T-helper 1 cell (primary cell): ENCODE results near the gene LKAAEAR1.

Experiments
- DNase-seq, 5 donors: peaks; one replicate each; pipeline ENCODE4 v3.0.0-alpha.2; 2012 to 2020

Gene LKAAEAR1

DNA sequence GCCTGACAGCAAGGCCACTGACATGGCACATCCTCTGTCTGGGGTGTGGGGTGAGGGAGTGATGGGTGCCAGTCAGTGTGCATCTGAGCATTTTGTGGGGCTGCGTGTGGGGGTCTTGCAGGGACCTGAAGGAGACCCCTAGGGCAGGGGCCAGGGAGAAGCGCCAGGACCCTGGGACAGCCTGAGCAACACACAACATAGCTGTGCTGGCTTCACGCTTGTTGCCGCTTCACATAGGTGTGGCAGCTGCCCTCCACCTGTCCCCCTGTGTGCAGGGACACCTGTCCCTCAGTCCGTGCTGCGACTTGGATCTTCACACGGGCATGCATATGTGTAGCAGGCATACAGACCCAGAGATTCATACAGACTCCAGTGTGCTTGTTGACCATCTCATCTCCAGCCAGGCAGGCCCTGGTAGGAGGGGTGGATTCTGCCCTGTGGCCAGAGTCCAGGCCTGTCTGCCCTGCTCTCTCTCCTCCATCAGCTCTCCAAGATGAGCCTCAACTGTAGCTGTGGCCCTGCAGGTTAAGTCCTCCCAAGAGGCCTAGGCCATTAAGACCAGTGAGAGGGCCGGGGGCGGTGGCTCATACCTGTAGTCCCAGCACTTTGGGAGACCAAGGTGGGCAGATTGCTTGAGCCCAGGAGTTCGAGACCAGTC lies 26.3 kb upstream of the LKAAEAR1 start:
- no peak for DNase-seq

DNA sequence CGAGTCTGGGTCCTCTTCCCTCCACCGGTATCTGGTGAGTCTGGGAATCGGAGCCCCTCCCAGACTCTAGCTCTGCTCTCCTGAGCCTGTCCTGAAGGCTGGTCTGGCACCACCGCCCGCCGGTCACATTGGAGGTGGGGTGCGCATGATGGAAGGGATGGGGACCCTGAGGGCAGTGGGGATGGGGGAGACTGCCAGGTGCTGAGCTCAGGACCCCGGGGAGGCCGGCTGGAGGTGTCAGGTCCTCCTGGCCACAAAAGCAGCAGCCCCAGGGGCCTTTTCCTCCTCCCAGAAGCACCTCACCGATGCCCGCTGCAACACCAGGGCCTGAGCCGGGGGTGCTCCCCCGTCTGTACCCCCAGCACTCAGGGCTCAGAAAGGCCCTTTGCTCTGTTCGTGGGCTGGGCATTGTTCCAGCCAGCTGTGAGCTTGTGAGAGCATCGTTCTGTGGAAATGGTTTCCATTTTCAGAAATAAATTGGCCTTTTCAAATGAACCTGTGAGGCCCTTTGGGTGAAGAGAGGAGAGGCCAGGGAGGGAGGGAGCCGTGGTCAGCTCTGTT lies 25.7 kb upstream of the LKAAEAR1 start:
- DNase-seq, result no peak

DNA sequence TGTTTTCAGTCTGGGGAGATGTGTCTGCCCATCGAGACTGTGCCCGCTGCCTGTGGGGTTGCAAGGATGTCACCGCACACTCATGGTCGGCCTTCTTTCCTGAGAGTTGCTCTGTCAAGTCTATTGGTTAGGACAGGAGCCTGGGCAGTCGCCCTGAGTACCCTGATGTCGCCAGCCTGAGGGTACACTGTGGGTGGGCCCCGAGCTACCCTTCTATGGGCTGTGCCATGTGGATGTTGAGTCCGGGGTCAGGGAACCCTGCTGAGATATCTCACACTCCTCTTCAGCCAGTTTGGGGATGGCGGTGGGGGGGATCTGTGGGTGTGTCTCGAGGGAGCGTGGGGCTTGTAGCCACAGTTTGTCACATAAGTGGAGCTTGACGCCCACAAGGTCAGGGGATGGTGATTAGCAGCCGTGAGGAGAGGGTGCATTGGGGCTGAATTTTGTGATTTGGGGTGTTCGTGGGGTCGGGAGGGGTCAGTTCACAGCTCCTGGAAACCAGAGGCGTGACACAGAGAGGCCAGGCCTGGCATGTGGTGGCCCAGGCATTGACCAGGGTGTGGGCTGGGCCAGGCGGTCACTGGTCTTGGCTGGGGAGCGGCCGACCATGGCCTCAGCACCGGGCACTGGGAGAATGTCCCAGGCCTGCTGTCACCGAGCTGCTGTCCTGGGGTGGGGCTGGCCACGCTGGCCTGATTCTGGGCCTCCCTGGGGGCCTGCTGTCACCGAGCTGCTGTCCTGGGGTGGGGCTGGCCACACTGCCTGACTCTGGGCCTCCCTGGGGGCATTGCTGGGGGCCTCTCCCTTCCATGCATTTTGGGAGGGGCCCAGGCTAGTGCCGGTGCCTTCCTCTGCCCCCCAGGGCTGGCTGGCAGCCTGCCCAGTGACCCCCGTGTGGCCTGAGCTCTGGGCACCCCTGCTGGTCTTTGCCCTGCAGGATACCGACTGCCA lies 24.8 kb upstream of the LKAAEAR1 start:
- DNase-seq, result no peak

DNA sequence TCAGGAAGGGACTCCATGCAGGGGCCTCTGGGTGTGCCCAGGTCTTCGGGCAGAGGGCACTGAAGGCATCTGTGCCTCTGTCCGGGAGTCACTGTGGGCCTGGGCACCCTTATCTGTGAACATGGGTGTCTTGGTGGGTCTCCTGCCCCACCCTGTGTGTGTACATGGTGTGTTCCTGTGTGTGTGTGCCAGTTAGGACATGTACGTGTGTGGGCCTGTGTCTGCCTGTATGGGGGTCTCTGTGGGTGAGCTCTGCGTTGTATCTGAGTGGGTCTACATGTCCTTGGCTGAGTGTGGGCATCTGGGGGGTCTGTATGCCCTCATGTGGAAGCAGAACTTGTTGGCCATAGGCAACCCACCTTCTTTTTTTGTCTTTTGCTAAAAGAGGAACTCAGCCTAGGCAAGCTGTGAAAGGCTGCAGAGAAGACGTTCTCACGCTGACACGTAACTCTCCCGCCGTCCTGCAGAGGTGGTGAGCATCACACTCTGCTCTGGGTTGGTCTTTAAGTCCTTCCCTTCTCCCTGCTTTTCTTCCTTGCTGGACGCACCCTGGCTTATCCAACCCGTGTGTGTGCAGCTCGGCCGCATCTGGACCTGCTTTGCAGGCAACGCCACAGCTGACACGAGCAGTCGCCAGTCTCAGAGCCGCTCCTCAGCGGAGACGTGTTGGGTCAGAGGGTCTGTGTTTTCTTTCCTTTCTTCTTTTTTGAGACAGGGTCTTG lies 23.7 kb upstream of the LKAAEAR1 start:
- DNase-seq, result no peak

DNA sequence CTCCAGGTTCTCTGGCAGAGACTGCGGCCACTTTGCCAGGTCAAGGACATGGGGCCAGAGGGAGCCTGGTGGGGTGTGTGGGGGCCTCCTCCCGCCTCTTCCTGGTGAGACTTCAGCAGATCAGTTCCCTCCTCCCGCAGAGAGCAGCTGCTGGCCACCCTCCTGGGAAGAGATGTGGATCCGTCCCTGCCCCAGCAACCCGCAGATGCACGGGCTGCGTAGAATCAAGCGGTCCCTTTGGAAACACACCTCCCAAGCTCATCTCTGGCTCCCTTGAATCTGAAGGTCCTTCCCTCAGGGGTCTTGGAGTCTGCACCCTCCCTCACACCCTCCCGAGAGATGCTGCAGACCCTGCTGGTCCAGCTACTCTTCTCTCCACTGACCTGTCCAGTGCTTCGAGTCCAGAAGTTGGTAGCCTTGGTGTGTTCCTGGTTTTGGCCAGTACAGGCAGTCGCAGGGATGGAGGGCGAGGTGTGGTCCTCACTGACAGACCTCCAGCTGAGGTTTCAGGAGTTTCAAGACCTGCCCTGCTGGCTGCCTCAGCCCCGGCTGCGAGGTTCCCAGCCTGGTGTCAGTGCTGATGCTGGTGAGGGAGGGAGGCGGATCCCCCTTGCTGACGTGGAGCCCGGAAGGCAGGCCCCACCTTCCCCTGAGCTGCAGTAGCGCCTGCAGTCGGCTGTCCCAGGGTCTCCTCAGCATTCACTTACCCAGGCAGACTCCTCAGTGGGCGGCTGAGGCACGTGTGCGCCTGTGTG lies 23.0 kb upstream of the LKAAEAR1 start, which contains the start of gene NPBWR2:
NPBWR2 (minus strand) TSS at position 585 of the 755 bp plus-strand sequence. CDS start 734 bp downstream, outside the sequence.
- DNase-seq, result no peak

DNA sequence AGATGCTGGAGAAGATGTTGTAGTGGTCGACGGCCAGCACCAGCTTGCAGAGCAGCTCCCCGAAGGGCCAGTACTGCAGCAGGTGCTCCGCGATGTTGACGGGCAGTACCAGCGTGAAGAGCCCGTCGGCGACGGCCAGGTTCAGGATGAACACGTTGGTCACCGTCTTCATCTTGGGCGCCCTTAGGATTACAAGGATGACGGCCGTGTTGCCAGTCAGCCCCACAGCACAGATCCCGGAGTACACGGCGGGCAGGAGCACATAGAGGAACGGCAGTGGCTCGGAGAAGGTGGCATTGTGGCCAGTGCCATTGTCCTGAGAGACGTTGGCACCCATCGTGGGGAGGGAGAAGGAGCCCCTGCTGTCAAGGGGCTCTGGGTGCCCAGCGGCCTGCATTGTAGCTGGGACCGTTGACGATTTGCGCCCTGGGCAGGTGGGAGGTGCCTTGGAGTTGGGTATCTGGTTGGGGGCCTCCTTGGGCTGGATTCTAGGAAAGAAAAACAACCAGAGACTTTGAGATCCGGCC lies 22.3 kb upstream of the LKAAEAR1 start:
- DNase-seq, result no peak

DNA sequence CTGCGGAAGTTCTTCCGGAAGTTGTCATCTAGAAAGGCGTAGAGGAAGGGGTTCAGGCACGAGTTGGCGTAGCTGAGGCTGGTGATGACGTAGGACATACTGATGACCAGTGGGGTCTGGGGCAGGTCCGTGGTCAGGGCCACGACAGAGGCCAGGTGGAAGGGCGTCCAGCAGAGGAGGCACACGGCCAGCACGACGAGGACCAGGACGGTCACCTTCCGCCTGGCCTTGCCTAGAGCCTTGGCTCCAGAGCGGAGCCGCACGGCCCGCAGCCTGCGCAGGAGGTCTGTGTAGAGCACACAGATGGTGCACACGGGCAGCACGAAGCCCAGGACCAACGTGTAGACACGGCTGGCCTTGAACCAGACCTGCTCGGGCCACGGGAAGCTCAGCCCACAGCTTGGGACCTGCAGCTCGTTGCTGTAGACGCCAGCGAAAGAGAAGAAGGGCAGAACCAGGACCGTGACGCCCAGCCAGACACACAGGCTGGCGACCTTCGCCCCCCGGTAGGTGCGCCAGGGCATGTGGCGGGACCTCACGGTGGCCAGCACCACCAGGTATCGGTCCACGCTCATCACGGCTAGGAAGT lies 21.7 kb upstream of the LKAAEAR1 start:
- DNase-seq, result no peak

DNA sequence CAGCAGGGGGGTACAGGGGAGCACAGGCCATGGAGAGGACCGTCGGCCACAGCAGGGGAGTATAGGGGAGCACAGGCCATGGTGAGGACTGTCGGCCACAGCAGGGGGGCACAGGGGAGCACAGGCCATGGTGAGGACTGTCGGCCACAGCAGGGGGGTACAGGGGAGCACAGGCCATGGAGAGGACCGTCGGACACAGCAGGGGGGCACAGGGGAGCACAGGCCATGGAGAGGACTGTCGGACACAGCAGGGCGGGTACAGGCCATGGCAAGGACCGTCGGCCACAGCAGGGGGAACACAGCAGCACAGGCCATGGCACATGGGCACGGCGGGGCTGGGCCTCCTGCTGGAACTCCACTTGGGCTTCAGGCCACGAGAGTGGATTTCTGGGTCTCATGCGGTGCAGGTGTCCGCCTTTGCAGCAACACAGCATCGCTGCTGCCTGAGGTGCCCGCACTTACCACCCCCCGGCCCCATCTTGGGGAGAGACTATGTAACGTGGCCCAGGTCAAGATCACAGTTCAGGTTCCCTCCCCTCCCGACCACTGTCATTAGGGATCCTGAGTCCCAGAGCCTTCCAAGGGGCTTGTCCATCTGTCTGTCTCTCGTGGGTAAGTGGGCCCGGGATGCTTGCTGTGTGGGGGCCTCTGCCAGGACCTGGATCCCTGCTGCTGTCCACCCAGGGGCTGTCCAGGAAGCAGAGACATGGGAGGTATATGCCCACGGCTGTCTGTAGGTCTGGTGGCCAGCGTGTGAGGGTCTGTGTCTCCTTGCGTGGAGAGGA lies 20.7 kb upstream of the LKAAEAR1 start:
- DNase-seq, result no peak

DNA sequence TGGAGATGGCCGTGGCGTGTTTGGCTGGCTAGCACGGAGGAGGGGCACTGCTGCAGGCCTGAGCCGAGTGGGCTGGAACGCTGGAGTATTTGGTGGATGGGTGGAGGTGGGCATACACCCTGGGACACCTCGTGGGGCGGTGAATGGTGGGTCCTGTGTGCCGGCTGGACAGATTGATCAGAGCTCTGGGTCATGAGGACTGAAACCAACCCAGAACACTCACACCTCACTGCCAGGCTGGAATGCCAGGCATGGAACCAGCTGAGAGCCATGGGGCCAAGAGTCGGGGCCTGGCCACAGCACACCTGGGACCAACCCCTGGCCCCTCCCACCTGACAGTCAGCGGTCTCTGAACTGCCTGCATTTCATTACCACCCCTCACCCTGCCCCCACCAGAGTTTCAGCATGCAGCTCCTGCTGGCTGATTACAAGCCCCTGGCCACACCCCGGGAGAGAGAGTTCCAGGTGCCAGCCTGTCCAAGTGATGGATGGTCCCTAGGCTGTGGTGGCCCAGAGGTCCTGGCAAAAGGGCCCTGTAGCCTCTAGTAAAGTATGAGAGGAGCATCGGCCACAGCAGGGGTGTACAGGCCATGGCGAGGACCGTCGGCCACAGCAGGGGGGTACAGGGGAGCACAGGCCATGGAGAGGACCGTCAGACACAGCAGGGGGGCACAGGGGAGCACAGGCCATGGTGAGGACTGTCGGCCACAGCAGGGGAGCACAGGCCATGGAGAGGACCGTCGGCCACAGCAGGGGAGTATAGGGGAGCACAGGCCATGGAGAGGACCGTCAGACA lies 19.9 kb upstream of the LKAAEAR1 start:
- no peak for DNase-seq

DNA sequence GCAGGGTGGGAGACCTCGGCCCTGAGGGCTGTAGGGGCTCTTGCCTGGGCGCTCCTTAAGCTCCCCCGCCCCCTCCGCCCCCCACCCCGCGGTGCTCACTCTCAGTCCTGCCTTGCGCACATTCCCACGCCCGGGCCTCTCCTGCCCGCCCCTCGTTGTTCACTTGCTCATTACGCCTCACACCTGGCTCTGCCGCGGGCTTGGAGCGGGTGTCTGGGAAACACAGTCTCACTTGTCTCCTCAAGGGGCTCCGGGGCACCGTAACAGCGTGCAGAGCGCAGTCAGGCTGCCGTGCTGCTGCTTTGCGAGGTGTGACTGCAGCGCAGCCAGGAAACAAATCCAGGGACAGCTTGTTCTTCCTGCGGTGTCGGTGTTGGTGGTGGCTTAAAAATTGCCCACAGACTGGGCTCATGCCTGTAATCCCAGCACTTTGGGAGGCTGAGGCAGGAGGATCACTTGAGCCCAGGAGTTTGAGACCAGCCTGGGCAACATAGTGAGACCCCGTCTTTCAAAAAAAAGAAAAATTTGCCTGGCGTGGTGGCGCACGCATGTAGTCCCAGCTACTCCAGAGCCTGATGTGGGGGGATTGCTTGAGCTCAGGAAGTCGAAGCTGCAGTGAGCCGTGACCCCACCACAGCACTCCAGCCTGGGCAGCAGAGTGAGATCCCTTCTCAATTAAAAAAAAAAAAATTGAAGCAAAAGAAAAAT lies 18.6 kb upstream of the LKAAEAR1 start:
- DNase-seq, result peak in 1 of 5 donors; percentile 14

DNA sequence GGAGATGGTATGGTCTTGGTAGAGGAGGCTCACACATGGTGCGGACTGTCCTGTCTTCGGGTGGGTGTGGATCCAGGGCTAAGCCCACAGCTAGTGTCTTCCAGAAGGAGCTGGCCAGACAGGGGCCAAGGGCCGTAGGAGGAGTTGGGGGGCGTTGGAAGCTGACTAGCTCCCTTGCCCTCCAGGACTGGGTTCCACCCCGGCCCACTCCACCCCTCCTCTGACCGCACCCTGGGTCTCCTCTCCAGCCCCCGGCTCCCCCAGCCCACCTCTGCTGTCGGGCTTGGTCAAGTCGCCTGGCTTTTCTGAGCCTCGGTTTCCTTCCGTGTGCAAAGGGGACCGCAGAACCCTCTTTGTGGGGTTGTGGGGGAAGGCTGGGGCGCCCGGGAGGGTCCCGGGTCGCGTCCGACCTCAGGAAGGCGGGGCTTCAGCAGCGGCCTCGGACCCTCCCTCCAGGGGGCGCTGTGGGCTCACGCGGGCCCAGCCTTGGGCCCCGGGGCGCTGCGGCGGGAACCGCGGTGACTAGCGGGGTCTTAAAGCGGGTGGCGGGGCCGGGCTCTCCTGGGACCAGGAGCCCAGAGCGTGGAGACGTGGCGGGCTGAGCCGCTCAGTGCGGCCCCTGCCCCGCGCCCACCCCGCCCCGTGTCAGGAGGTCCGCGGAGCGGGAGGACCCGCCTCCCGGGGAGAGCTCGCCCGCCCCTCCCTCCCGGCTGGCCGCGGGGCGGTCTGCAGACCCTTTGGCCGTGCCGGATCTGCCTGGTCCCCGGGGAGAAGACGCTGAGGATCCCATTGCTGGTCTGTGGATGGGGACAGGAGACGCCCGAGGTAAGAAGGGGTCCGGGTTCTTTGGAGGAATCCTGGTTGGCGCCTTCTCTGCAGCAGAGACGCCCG lies 17.8 kb upstream of the LKAAEAR1 start:
- peak; percentile 37 to 60 (median 57) for DNase-seq

DNA sequence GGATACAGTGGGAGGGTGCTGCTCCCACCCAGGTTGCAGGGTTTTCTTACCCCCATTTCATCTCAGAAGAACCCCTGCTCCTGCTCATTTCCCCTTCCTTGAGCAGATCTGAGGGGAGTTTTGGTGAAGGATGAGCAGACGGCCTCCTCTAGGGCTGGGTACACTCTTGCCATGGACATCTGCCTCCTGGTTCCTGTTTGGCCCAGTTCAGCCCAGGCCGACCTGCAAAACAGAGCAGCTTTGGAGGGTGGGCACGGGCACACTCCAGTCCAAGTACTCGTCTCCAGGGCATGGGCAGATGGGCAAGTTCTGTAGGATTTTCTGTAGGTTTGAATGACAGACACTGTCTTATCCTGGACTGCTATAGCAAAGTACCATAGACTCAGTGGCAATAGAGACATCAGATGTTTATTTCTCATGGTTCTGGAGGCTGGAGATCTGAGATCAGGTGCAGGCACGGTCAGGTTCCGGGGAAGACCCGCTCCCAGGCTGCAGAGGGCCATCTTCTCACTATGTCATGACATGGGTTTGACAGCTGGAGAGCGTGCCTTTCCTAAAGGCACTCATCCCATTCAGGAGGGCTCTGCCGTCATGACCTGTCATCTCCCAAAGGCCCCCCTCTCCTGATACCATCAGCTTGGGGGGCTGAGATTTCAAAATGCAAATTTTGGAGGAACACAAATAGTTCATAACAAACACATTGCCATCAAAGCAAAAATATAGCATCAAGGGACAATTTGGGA lies 16.9 kb upstream of the LKAAEAR1 start:
- no peak for DNase-seq

DNA sequence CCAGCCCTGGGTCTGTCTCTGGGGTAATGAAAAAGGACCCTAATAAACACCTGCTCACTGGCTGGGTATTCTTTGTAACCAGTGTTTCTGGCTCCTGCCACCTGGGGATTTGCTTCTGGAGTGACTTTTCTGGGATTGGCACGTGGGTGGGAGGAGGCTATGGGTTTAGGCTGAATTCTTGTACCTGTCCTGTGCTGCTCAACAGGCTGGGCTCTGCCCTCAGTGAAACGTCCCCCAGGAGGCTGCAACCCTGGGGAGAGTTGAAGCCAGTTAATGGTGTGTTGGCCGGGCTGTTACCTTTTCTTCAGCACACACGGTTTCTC lies 16.3 kb upstream of the LKAAEAR1 start:
- DNase-seq, result no peak

DNA sequence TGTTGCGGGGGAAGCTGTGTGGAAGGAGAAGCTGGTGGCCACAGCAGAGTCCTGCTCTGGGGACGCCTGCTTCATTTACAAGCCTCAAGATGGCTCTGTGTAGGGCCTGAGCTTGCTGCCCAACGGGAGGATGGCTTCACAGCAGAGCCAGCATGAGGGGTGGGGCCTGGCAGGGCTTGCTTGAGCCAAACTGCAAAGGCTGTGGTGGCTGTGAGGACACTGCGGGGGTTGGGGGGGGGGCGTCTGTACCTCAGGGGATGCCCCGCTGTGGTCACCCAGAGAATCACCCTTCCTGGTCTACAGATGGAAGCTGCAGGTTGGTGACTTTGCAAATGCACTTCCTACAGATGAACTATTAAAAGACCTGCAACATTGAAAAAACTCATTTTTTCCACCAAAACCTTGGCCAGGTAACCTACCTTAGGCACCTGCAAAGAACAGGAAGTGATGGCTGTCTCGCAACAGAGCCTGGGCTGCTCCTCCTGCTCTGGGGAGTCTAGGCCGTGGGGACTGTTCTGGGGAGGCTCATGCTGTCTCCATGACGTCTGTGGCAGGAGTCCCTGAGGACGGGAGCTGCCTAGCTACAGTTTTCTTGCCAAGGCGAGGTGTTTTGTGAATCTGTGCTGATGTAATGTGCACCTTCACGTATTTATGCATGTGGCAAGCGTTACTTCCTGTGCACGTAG lies 15.8 kb upstream of the LKAAEAR1 start:
- peak in 1 of 5 donors; percentile 54 for DNase-seq

DNA sequence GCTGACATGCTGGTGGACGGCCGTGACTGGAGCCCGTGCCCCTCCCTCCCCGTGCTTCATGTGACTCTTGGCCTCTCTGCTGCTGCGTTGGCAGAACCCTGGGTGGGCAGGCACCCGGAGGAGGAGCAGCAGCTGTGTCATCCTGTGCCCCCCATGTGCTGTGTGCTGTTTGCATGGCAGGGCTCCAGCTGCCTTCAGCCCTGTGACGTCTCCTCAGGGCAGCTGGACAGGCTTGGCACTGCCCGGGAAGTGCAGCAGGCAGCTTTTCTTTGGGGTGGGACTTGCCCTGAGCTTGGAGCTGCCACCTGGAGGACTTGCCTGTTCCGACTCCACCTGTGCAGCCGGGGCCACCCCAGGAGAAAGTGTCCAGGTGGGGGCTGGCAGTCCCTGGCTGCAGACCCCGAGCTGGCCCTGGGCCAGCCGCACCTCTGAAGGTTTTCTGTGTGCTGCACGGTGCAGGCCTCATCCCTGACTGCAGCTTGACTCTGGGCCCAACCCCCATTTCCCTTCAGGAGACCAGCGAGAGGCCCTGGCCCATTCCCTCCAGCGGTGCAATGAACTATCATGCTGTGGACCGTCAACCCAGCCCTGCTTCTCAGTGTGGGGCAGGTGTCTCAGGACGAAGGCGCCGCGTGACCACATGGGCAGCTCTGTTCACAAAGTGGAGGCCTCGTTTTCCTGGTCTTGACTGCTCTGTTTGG lies 15.0 kb upstream of the LKAAEAR1 start:
- no peak for DNase-seq

DNA sequence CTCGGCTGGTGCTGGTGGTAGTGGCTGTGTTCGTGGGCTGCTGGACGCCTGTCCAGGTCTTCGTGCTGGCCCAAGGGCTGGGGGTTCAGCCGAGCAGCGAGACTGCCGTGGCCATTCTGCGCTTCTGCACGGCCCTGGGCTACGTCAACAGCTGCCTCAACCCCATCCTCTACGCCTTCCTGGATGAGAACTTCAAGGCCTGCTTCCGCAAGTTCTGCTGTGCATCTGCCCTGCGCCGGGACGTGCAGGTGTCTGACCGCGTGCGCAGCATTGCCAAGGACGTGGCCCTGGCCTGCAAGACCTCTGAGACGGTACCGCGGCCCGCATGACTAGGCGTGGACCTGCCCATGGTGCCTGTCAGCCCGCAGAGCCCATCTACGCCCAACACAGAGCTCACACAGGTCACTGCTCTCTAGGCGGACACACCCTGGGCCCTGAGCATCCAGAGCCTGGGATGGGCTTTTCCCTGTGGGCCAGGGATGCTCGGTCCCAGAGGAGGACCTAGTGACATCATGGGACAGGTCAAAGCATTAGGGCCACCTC lies 14.3 kb upstream of the LKAAEAR1 start:
- DNase-seq, result no peak
